IgD-negative memory B cell (primary cell): Measurements from ENCODE around the gene ARID3B. TPM values are rescaled to one million over a fixed set of nuclear protein-coding genes. Genes with fewer than 3 reads are reported as not detected.
"Not testable (repeated sequence)": the region's sequence is repeated elsewhere in the genome, so short reads cannot be mapped to it uniquely, and the experiment has no call there.

ENCODE experiments used
- H3K27ac Mint-ChIP-seq, 3 donors: one replicate each; pipeline ENCODE4 v1.8.0; 2020 to 2022; ENCODE audit warnings: mild to moderate bottlenecking in 3 of 3, mixed read lengths in 3 of 3, moderate library complexity in 1 of 3
- H3K27me3 Mint-ChIP-seq: one replicate; pipeline ENCODE4 v1.8.0; 2021; ENCODE audit warnings: mixed read lengths
- H3K36me3 Mint-ChIP-seq: one replicate; pipeline ENCODE4 v1.8.0; 2020; ENCODE audit warnings: mild to moderate bottlenecking, mixed read lengths
- H3K4me1 Mint-ChIP-seq, 3 donors: one replicate each; pipeline ENCODE4 v1.8.0; 2020 to 2022; ENCODE audit warnings: mixed read lengths in 3 of 3, mild to moderate bottlenecking in 1 of 3
- H3K4me3 Mint-ChIP-seq, 4 donors: one replicate each; pipeline ENCODE4 v1.8.0; 2020 to 2022; ENCODE audit warnings: mild to moderate bottlenecking in 4 of 4, mixed read lengths in 4 of 4, moderate library complexity in 3 of 4
- H3K9me3 Mint-ChIP-seq, 3 donors: one replicate each; pipeline ENCODE4 v1.8.0; 2020 to 2021; ENCODE audit warnings: mixed read lengths in 3 of 3, mild to moderate bottlenecking in 1 of 3
- polyA plus RNA-seq: library from polyadenylated mRNA; unstranded; fragments of 300-500 nt; fragmentation: Illumina TruSeq; gene quantifications from one replicate; pipeline ENCODE4 v1.2.3, GENCODE V29; 2021

The ARID3B gene
- polyA plus RNA-seq, 1 donor from 2014 or later = 14.4 TPM

GRCh38 chr15:74571191-74571590 lies 30.2 kb downstream of the ARID3B start:
- no peaks in the 10 kb centered on the region for H3K9me3 Mint-ChIP-seq
- peaks cover 4 to 15% (median 8%) of the 10 kb centered on the region in 3 donors for H3K4me1 Mint-ChIP-seq
- H3K4me3 Mint-ChIP-seq = no peak overlapping the region
- H3K36me3 Mint-ChIP-seq = no peaks in the 10 kb centered on the region
- H3K27ac Mint-ChIP-seq = peak overlapping the region in 1 of 3 donors; percentile 59
- no peaks in the 10 kb centered on the region for H3K27me3 Mint-ChIP-seq

- Mint-ChIP-seq H3K4me3 (no peak overlapping the region), H3K27me3 (no peaks in the 10 kb centered on the region), H3K27ac (no peak overlapping the region), H3K4me1 (no peaks in the 10 kb centered on the region), H3K9me3 (no peaks in the 10 kb centered on the region), H3K36me3 (no peaks in the 10 kb centered on the region)
These were observed 33.0 kb downstream of the ARID3B start for GRCh38 chr15:74573987-74574386.

GRCh38 chr15:74578496-74578994 lies 37.5 kb downstream of the ARID3B start:
- Mint-ChIP-seq H3K9me3 (no peaks in the 10 kb centered on the region), H3K27ac (no peak overlapping the region), H3K36me3 (peaks cover 2% of the 10 kb centered on the region), H3K4me1 (no peaks in the 10 kb centered on the region), H3K27me3 (no peaks in the 10 kb centered on the region), H3K4me3 (no peak overlapping the region)

- Mint-ChIP-seq H3K4me3 (no peak overlapping the region), H3K27me3 (no peaks in the 10 kb centered on the region), H3K4me1 (no peaks in the 10 kb centered on the region), H3K27ac (no peak overlapping the region), H3K9me3 (no peaks in the 10 kb centered on the region), H3K36me3 (peaks cover 2% of the 10 kb centered on the region)
These were observed 38.0 kb downstream of the ARID3B start for GRCh38 chr15:74579001-74579400.

GRCh38 chr15:74580538-74581350 lies 39.7 kb downstream of the ARID3B start:
- no peaks in the 10 kb centered on the region for H3K9me3 Mint-ChIP-seq
- no peak overlapping the region for H3K4me3 Mint-ChIP-seq
- peaks cover 2% of the 10 kb centered on the region for H3K36me3 Mint-ChIP-seq
- no peak overlapping the region for H3K27ac Mint-ChIP-seq
- no peaks in the 10 kb centered on the region for H3K27me3 Mint-ChIP-seq
- no peaks in the 10 kb centered on the region for H3K4me1 Mint-ChIP-seq

- H3K9me3 Mint-ChIP-seq = no peaks in the 10 kb centered on the region
- no peaks in the 10 kb centered on the region for H3K4me1 Mint-ChIP-seq
- no peak overlapping the region for H3K27ac Mint-ChIP-seq
- H3K36me3 Mint-ChIP-seq = peaks cover 5% of the 10 kb centered on the region
- H3K27me3 Mint-ChIP-seq = no peaks in the 10 kb centered on the region
- H3K4me3 Mint-ChIP-seq = no peak overlapping the region
These were observed 43.2 kb downstream of the ARID3B start for GRCh38 chr15:74584204-74584603.

GRCh38 chr15:74584779-74585178 lies 43.8 kb downstream of the ARID3B start:
- no peaks in the 10 kb centered on the region for H3K27me3 Mint-ChIP-seq
- peaks cover 3% of the 10 kb centered on the region for H3K36me3 Mint-ChIP-seq
- H3K9me3 Mint-ChIP-seq = no peaks in the 10 kb centered on the region
- no peaks in the 10 kb centered on the region for H3K4me1 Mint-ChIP-seq
- no peak overlapping the region for H3K4me3 Mint-ChIP-seq
- no peak overlapping the region for H3K27ac Mint-ChIP-seq

- Mint-ChIP-seq H3K4me3 (no peak overlapping the region), H3K27ac (no peak overlapping the region), H3K27me3 (no peaks in the 10 kb centered on the region), H3K36me3 (peaks cover 3% of the 10 kb centered on the region), H3K4me1 (no peaks in the 10 kb centered on the region), H3K9me3 (no peaks in the 10 kb centered on the region)
These were observed 44.2 kb downstream of the ARID3B start for GRCh38 chr15:74585191-74585590.

- H3K9me3 Mint-ChIP-seq = no peaks in the 10 kb centered on the region
- H3K4me1 Mint-ChIP-seq = no peaks in the 10 kb centered on the region
- no peak overlapping the region for H3K4me3 Mint-ChIP-seq
- no peaks in the 10 kb centered on the region for H3K27me3 Mint-ChIP-seq
- H3K27ac Mint-ChIP-seq = no peak overlapping the region
- peaks cover 3% of the 10 kb centered on the region for H3K36me3 Mint-ChIP-seq
These were observed 44.8 kb downstream of the ARID3B start for GRCh38 chr15:74585857-74586256.

- Mint-ChIP-seq H3K9me3 (no peaks in the 10 kb centered on the region), H3K36me3 (peaks cover 4% of the 10 kb centered on the region), H3K4me3 (no peak overlapping the region)
These were observed 48.8 kb downstream of the ARID3B start for GRCh38 chr15:74589826-74590225.

GRCh38 chr15:74592222-74592621 lies 51.2 kb downstream of the ARID3B start:
- H3K4me3 Mint-ChIP-seq = no peak overlapping the region
- peaks cover 4% of the 10 kb centered on the region for H3K36me3 Mint-ChIP-seq
- H3K9me3 Mint-ChIP-seq = no peaks in the 10 kb centered on the region
- no peaks in the 10 kb centered on the region for H3K27me3 Mint-ChIP-seq
- no peak overlapping the region for H3K27ac Mint-ChIP-seq
- H3K4me1 Mint-ChIP-seq = no peaks in the 10 kb centered on the region

More at GRCh38 chr15:74589826-74590225, 48.8 kb downstream of the ARID3B start:
- Mint-ChIP-seq H3K4me1 (no peaks in the 10 kb centered on the region), H3K27ac (no peak overlapping the region), H3K27me3 (no peaks in the 10 kb centered on the region)

GRCh38 chr15:74593122-74593521 lies 52.1 kb downstream of the ARID3B start:
- no peak overlapping the region for H3K27ac Mint-ChIP-seq
- no peak overlapping the region for H3K4me3 Mint-ChIP-seq
- H3K9me3 Mint-ChIP-seq = no peaks in the 10 kb centered on the region
- peaks cover 3 to 4% (median 3%) of the 10 kb centered on the region in 3 donors for H3K4me1 Mint-ChIP-seq
- H3K36me3 Mint-ChIP-seq = peaks cover 4% of the 10 kb centered on the region
- no peaks in the 10 kb centered on the region for H3K27me3 Mint-ChIP-seq

GRCh38 chr15:74594455-74594854 lies 53.4 kb downstream of the ARID3B start:
- H3K27me3 Mint-ChIP-seq = no peaks in the 10 kb centered on the region
- H3K4me1 Mint-ChIP-seq = peaks cover 8 to 15% (median 10%) of the 10 kb centered on the region in 3 donors
- H3K9me3 Mint-ChIP-seq = no peaks in the 10 kb centered on the region
- H3K4me3 Mint-ChIP-seq = no peak overlapping the region
- peak overlapping the region in 1 of 3 donors; percentile 71 for H3K27ac Mint-ChIP-seq
- peaks cover 1% of the 10 kb centered on the region for H3K36me3 Mint-ChIP-seq

- Mint-ChIP-seq H3K4me3 (no peak overlapping the region), H3K27me3 (no peaks in the 10 kb centered on the region), H3K27ac (peak overlapping the region in 1 of 3 donors; percentile 59), H3K4me1 (peaks cover 8 to 15% (median 10%) of the 10 kb centered on the region in 3 donors), H3K36me3 (peaks cover 1% of the 10 kb centered on the region), H3K9me3 (no peaks in the 10 kb centered on the region)
These were observed 54.3 kb downstream of the ARID3B start for GRCh38 chr15:74595271-74595670.

- not testable (repeated sequence) for H3K27me3 Mint-ChIP-seq, H3K9me3 Mint-ChIP-seq, H3K4me3 Mint-ChIP-seq, H3K36me3 Mint-ChIP-seq
- peak overlapping the region in 1 of 3 donors; percentile 23 for H3K27ac Mint-ChIP-seq
- peaks cover 8 to 15% (median 10%) of the 10 kb centered on the region in 3 donors for H3K4me1 Mint-ChIP-seq
These were observed 55.7 kb downstream of the ARID3B start for GRCh38 chr15:74596736-74597135.

GRCh38 chr15:74597146-74597705 lies 56.2 kb downstream of the ARID3B start:
- not testable (repeated sequence) for H3K27me3 Mint-ChIP-seq, H3K36me3 Mint-ChIP-seq, H3K9me3 Mint-ChIP-seq, H3K4me3 Mint-ChIP-seq, H3K27ac Mint-ChIP-seq
- peaks cover 8 to 15% (median 10%) of the 10 kb centered on the region in 3 donors for H3K4me1 Mint-ChIP-seq
